GM21526 (cell line): ENCODE results near the gene CPE.

ENCODE experiments used
- ATAC-seq: cut with Tn5 transposase; IDR thresholded peaks from one replicate; pipeline ENCODE4 v1.9.1; 2021; ENCODE audit warnings: moderate library complexity; ENCODE audit not compliant: unreplicated experiment, low FRiP score

The CPE gene

GRCh38 chr4:165542476-165542875 lies 163.7 kb downstream of the CPE start:
- ATAC-seq, result no peak
